ENCODE results near the gene PKP2.
"Not testable (repeated sequence)": the region's sequence is repeated elsewhere in the genome, so short reads cannot be mapped to it uniquely, and the experiment has no call there.

The PKP2 gene

DNA sequence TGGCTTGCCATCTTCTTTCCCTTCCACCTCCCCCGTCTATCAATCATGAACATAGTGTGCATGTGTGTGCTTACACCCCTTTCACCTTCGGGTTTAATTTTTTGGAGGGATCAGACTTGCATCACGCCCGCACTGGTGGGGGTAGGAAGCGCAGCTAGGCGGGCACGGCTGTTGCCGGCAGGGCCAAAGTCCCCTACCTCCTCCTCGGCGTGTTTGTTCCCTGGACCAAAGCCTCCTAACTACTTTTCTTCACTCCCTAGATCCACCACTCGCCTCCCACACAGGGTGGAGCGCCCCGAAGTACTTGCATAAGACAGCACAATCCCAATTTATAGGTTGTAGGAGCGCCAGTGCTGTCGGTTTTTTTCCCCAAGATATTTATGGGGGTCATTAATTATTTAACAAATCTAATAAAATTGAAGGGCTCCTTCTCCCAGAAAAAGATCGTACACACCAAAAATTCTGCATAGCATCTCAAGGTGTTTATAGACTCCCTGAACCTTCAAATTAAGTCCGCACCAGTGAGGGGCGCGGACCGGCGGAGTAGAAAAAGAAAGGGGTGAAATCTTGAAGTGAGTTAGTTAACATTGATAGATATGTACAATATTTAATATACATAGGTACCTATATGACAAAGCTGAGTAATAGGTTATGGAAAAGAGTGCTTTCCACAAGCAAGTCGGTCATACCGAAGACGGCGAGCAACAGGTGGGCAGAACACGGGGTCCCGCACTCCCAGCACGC lies 717 bp downstream of the PKP2 start:
- no peak for DNase-seq (ENCODE audit: low read depth)

GRCh38 chr12:32894566-32894965 lies 2.0 kb downstream of the PKP2 start:
- no peak for DNase-seq (ENCODE audit: low read depth)

DNA sequence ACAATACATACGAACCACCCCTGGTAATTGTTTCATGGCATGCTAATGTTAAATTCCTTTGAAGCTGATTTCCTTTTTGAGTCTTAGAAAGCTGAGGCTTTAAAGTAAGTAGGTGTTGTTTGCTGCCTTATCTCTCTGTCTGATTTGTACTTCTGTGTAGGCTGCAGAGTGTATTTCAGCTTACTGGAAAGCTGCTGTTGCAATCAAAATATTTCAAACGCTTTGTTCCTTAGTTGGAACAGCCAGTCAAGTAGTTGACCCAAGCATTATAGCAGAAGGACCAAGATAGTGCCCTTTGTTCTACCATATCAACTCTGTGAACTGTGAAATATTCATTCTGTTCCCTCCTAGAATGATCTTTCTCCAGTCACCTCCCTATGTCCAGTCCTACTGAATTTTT lies 3.1 kb downstream of the PKP2 start:
- DNase-seq (ENCODE audit: low read depth): no peak

DNA sequence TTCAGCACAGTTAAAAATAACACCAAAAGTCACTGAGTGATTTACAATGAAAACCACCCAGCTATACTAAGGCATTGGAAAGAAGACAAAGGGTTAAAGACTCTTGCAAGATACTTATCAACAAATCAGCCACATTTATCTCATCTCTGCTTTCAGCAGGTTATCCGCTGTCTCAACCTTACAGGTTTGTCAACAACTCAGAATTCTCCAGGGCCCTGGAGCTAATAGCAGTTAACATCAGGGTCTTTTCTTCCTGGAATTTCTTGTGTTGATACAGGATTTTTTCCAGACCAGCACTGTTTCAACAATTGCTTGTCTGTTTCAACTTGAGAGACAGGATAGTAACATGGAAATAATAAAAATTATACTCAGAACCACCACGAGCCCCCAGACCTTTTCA lies 3.5 kb downstream of the PKP2 start:
- no peak for DNase-seq (ENCODE audit: low read depth)

- DNase-seq (ENCODE audit: low read depth): not testable (repeated sequence)
Observed at GRCh38 chr12:32892369-32892768, 4.2 kb downstream of the PKP2 start.

DNA sequence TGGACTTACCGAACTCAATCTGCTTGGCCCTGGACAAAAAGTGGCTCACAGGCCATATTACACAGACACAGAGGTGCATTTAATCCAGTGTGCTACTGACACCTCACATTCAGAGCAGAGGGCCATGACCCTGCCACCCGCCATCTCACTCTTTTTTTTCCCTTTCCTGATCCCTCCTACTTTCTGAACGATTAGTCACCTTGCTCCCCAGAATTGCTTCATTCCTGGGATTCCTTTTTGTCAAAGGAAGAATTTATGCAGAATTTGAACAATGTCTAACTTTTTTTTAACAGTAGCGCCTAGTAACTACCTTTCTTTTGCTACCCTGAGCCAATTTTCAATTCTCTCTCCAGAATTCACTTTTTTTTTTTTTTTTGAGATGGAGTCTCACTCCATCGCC lies 4.6 kb downstream of the PKP2 start:
- no peak for DNase-seq (ENCODE audit: low read depth)

GRCh38 chr12:32891526-32891925 lies 5.1 kb downstream of the PKP2 start:
- no peak for DNase-seq (ENCODE audit: low read depth)

GRCh38 chr12:32889011-32889760 lies 7.4 kb downstream of the PKP2 start:
- no peak for DNase-seq (ENCODE audit: low read depth)

DNA sequence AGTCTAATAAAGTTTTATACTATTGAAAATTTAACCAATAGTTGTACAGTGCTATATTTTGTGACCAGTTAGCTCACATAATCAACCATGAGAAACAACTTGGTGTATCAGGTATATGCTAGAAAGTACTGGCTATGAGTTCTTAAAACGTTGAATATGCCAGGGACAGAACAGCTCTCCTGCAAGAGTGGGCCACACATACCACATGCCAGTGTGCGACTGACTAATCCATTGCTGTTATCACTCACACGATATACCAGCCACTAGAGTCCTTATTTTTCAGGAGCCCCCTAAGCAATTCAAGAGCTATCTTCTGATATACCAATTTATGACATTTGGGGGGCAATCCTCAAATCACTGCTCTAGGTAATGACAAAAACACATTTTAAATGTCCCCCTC lies 9.5 kb downstream of the PKP2 start:
- DNase-seq (ENCODE audit: low read depth): no peak

GRCh38 chr12:32885831-32886230 lies 10.7 kb downstream of the PKP2 start:
- no peak for DNase-seq (ENCODE audit: low read depth)

DNA sequence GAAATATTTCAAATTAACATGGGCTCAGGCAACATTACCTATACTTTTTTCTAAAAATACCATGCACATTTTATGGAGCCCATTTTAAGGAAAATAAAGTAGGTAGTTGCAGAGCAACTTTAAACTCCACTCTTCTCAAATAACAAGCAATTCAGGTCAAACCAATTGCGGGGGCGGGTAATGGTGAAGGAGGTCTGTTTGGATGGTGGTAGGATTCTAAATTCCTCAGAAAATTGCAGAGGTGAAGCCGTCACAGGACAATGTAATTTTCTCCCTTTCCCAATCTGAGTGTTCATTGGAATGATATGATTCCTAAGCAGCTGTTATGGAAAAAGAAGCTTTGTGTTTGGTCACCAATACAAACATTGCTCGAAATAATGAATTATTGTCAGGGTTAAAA lies 11.6 kb downstream of the PKP2 start:
- no peak for DNase-seq (ENCODE audit: low read depth)

DNA sequence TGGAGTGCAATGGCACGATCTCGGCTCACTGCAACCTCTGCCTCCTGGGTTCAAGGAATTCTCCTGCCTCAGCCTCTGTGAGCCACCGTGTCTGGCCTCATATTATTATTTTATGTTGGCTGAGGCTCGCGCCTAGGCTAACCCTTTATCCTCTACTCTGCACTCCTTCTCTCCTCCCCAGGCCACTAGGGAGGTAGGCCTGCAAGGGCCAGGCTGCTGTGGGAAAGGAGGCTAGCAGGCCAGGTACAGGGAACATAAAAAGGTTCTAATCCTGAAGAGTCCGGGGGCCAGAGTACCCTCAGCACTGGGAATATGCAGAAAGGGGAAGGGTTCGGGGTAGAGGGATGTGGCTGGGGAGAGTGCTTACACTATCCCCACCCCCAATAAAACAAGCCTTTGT lies 14.9 kb downstream of the PKP2 start:
- DNase-seq (ENCODE audit: low read depth): no peak

DNA sequence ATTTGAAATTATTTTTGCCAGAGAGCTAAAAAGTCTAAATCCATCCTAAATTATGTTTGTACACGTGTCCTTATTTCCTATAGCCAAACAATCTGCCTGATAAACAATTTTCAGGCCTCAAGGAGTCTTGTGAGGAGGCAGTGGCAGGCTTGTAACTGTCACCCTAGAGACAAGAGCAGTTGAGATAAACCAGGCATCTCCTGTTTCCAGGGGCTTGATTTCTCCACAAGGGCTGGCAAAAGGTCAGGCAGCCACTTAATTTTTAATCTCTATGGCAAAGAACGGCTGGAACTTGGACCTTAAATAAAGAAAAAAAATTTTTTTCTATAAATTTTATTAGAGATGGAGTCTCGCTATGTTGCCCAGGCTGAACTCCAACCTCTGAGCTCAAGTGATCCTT lies 15.5 kb downstream of the PKP2 start:
- no peak for DNase-seq (ENCODE audit: low read depth)

GRCh38 chr12:32879066-32879465 lies 17.5 kb downstream of the PKP2 start:
- not testable (repeated sequence) for DNase-seq (ENCODE audit: low read depth)

- DNase-seq (ENCODE audit: low read depth): no peak
Observed at GRCh38 chr12:32877601-32878459, 18.7 kb downstream of the PKP2 start.

GRCh38 chr12:32876004-32876403 lies 20.6 kb downstream of the PKP2 start:
- no peak for DNase-seq (ENCODE audit: low read depth)

DNA sequence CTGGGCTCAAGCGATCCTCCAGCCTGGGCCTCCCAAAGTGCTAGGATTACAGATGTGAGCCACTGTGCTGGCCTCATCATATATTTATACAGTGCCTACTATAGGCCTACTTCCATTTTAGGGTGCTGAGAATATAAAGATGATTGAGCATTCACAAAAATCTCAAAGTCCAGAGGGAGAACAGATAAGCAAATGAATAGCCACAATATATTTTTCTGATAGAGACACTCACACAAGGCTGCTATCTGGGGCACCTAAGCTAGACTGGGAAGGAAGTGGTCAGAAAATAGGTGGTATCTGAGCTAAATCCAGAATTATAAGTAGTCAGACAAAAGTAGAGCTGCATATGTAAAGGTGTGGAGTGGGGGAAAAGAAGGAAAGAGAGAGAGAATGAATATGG lies 21.6 kb downstream of the PKP2 start:
- DNase-seq (ENCODE audit: low read depth): no peak

GRCh38 chr12:32874078-32874477 lies 22.5 kb downstream of the PKP2 start:
- DNase-seq (ENCODE audit: low read depth): no peak

GRCh38 chr12:32872416-32872815 lies 24.2 kb downstream of the PKP2 start:
- DNase-seq (ENCODE audit: low read depth): not testable (repeated sequence)

GRCh38 chr12:32870716-32871115 lies 25.9 kb downstream of the PKP2 start:
- DNase-seq (ENCODE audit: low read depth): no peak

- DNase-seq (ENCODE audit: low read depth): no peak
Observed at GRCh38 chr12:32868885-32869284, 27.7 kb downstream of the PKP2 start.

GRCh38 chr12:32864731-32865130 lies 31.8 kb downstream of the PKP2 start:
- no peak for DNase-seq (ENCODE audit: low read depth)

DNA sequence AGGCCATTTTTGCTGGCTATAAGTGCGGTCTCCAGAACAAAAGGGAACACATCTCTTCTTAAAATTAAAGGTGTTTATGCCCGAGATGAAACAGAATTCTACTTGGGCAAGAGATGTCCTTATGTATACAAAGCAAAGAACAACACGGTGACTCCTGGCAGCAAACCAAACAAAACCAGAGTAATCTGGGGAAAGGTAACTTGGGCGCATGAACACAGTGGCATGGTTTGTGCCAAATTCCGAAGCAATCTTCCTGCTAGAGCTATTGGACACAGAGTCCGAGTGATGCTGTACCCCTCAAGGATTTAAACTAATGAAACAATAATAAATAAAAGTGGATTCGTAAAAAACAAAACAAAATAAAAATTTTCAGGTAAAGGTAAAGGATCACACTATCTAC lies 33.4 kb downstream of the PKP2 start:
- DNase-seq (ENCODE audit: low read depth): no peak
